ENCODE results near the gene HERC2. TPM values are rescaled to one million over a fixed set of nuclear protein-coding genes. Genes with fewer than 3 reads are reported as not detected.

The HERC2 gene
- total and polyA plus RNA-seq, 2 of the 8 experiments (the other 6 are each of a cell fraction or from before 2014, with no cell fraction given): 83.0 to 88.7 TPM

GRCh38 chr15:28109626-28110455 is 212.1 kb downstream of the HERC2 start (continued):
- TF ChIP-seq SIRT6 (IDR thresholded peaks at IDR 0.05; ENCODE audit: low read length): no peak
- no peak for TF ChIP-seq TAF1 (IDR thresholded peaks at IDR 0.05; ENCODE audit: low read depth, low read length)
- TF ChIP-seq CTCF (IDR thresholded peaks at IDR 0.05; ENCODE audit: control extremely low read depth in 1 of 3, insufficient read depth in 1 of 3, low read depth in 1 of 3, low read length in 3 of 3): no peak
- no peak for TF ChIP-seq CBX5 (IDR thresholded peaks at IDR 0.05; ENCODE audit: low read depth, low read length)
- no peak for TF ChIP-seq POU5F1 (IDR thresholded peaks at IDR 0.05; ENCODE audit: low read depth, low read length)
- no peak for TF ChIP-seq CHD7 (IDR thresholded peaks at IDR 0.05; ENCODE audit: insufficient replicate concordance, low read length)
- no peak for TF ChIP-seq MAX (IDR thresholded peaks at IDR 0.05)
